Forelimb muscle (tissue), 1 donor: Measurements from ENCODE around the gene MGLL. TPM values are rescaled to one million over a fixed set of nuclear protein-coding genes. Genes with fewer than 3 reads are reported as not detected.

Experiments used
- DNase-seq: peaks from one replicate; pipeline ENCODE4 v3.0.0-alpha.2; 2013; ENCODE audit warnings: low read depth
- polyA plus RNA-seq: library from polyadenylated mRNA; unstranded; fragments of 120-200 nt; gene quantifications from one replicate; pipeline ENCODE4 v1.2.1, GENCODE V29; 2013; ENCODE audit not compliant: insufficient read length

The MGLL gene
- polyA plus RNA-seq, 1 donor, result 24.5 TPM

DNA sequence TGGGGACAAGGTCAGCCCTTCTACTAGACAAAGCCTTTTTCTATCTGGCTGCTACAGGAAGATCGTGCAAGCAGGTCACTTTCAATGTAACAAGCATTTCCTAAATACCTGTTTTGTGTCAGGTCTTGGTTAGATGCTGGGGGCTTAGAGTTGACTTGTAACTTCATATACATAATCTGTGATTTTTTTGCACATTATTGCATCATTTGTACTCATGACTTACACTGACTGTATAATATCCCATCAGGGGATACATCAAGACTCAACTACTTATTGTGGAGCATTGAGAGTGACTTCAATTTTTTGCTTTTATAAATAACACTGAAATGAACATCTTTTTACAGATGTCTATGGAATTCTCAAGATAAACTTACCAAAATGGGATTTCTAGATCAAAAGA lies 80.6 kb downstream of the MGLL start:
- DNase-seq, result no peak

GRCh38 chr3:127741246-127741645 lies 81.1 kb downstream of the MGLL start:
- no peak for DNase-seq

- no peak for DNase-seq
Observed at GRCh38 chr3:127740136-127740915, 82.0 kb downstream of the MGLL start.

DNA sequence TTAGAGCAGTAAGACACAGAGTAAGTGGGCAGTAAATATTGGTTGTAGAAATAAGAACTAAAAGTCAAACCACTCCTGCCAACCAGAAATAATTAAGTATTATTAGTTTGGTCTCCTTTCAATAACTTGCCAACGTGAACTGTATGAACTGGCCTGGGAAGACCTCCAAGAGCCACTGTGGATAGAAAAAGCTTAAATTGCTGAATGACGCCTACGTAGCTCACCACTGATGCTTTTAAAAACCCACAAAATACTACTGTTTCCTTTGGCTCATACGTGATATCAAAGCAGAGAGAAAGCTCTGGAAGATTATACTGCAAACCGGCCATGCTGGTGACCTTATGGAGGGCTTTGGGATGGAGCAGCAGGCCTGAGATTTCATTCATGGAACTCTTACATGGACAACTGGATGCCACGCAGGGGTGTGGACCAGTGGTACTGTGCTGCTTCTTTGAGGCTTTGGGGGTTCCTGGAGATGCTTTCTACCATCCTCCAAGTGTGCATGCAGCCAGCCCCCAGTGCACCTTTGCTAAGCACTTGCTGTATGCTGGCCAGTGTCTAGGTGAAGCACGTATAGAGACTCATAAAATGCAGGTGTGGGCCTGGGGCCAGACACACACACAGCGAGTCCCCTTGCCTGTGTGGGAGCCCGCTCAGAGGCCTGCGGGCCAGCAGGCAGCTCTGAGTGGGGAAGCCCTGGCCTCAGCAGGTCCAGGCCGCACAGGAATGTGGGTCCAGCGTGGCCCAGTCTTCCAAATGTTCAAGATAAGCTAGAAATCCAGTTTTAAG lies 82.8 kb downstream of the MGLL start:
- DNase-seq, result no peak

DNA sequence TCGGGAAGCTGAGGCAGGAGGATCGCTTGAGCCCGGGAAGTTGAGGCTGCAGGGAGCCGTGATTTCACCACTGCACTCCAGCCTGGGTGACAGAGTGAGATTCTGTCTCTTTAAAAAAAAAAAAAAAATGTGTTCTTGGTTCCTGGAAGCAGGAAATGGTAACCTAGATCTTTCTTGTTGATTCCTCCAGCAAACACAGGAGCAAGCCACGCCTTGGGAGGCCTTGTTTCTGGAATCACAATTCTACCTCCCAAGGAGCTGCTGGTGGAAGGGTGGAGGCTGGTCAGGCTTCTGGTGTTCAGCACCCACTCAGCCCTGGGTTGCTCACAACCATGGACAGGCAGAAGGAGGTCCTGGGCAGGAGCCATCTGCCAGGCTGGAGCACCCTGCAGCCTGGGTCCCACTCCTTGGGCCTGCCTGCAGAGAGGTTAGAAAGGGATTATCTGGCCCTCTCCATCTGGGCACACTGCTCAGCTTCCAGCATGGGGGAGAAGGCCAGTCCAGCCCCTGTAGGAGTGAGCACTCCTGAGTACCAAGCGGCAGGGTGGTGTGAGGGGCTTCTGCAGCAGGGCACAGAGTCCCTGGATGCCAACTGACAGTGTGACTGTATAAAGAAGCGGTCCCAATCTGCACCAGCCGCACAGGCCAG lies 84.0 kb downstream of the MGLL start:
- no peak for DNase-seq

DNA sequence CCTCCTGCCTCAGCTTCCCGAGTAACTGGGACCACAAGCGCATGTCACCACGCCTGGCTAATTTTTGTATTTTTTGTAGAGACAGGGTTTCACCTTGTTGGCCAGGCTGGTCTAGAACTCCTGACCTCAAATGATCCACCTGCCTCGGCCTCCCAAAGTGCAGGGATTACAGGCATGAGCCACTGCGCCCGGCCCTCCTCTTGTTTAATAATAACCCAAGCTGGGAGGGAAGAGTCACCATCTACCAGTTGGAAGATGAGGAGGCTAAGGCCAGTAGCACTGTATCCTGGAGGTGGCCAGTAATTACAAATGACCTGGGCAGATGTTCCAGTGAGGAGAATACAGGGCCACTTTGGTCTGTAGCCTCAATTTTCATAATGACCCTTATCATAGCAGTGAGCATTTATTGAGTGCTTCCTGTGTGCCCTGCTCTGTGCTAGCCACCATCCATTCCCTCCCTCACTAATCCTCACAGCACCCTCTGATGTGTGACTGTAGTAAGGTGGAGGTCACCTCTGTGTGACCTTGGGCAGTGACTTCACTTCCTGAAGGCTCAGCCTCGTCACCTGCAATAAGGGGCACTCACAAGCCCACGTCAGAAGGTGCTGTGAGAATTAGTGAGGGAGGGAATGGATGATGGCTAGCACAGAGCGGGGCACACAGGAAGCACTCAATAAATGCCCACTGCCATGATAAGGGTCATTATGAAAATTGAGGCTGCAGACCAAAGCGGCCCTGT lies 85.3 kb downstream of the MGLL start:
- DNase-seq, result no peak

- DNase-seq, result no peak
Observed at GRCh38 chr3:127735767-127736693, 86.3 kb downstream of the MGLL start.

GRCh38 chr3:127734754-127735473 lies 87.4 kb downstream of the MGLL start:
- no peak for DNase-seq

GRCh38 chr3:127734181-127734720 lies 88.1 kb downstream of the MGLL start:
- DNase-seq, result no peak

GRCh38 chr3:127733781-127734180 lies 88.5 kb downstream of the MGLL start:
- DNase-seq, result no peak

DNA sequence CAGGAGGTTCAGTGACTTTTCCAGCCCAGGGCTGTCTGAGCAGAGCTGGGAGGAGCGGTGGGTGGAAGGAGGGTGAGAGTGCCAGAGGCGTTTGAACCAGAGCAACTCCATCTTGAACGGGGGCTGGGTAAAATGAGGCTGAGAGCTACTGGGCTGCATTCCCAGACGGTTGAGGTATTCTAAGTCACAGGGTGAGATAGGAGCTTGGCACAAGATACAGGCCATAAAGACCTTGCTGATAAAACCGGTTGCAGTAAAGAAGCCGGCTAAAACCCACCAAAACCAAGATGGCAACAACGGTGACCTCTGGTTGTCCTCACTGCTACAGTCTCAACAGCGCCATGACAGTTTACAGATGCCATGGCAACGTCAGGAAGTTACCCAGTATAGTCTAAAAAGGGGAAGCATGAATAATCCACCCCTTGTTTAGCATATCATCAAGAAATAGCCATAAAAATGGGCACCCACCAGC lies 89.4 kb downstream of the MGLL start:
- no peak for DNase-seq

- no peak for DNase-seq
Observed at GRCh38 chr3:127732303-127732702, 90.0 kb downstream of the MGLL start.

DNA sequence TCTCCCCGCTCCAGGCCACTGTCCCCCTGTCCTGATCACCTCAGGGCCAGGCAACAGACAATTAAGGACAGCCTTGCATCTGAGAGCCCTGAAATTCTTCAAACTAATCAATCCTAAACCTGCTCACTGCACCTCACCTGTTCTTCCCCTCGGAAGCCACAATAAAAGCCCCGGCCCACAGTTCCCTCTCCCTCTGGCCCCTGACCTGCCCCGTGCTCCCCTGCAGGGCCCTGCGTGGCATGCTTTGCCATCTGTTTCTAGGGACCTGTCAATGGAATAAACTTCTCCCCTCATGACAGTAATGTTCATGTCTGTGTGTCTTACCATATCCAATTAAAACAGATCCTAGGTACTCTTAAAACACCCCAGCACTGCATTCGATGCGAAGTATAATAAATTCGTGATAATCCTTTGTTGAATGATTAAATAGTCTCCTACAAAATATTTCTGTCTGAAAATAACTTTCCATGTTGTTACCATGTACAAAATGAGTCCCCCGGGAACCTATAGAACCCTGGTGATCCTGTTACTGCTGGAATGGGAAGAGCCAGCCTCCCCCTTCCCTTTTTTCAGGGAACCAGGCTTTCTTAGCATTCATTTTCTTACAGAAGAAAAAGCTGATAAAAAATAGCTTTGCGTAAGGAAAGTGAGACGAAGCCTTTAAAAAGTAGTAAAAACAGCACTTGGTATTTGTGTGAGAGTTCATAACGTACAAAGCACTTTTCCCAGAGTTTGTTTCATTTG lies 90.6 kb downstream of the MGLL start:
- no peak for DNase-seq

GRCh38 chr3:127730666-127731295 lies 91.5 kb downstream of the MGLL start:
- DNase-seq, result no peak

GRCh38 chr3:127730171-127730570 lies 92.1 kb downstream of the MGLL start:
- no peak for DNase-seq

GRCh38 chr3:127729556-127730056 lies 92.7 kb downstream of the MGLL start:
- DNase-seq, result no peak

DNA sequence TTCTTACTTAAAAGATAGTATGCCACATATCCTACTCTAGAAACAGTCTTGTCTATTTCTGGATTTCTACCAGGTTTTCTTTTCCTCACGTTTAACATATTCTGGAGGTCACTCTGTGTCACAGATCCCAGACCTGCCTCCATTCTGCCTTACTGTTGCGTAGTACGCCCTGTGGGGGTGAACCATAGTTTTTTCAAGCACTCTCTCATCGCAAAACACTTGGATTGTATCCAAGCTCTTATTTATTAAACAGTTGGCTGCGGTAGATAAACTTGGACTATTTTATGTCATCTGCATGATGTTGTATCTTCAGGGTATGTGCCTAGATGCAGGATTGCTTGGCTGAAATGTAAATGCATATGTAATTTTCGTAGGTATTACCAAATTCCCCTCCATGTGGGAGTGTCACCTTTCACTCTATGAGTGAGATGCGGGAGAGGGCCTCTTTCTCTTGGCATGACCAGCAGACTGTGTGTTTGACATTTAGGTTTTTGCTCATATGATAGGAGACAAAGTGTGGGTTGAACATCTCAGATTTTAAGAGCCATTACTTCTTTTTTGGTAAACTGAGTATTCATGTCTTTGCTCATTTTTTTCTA lies 93.8 kb downstream of the MGLL start:
- DNase-seq, result no peak

- no peak for DNase-seq
Observed at GRCh38 chr3:127726894-127727293, 95.4 kb downstream of the MGLL start.
